ENCODE results near the gene DDX23.

- no peak for TF ChIP-seq REST (IDR thresholded peaks at IDR 0.05; ENCODE audit: low read depth, low read length)
- TF ChIP-seq NRF1 (IDR thresholded peaks at IDR 0.05; ENCODE audit: low read depth, low read length), result no peak
- no peak for TF ChIP-seq CTCF (IDR thresholded peaks at IDR 0.05)
- no peak for TF ChIP-seq YY1 (IDR thresholded peaks at IDR 0.05; ENCODE audit: low read depth)
- TF ChIP-seq USF1 (IDR thresholded peaks at IDR 0.05; ENCODE audit: borderline replicate concordance, low read depth), result no peak
- TF ChIP-seq MXI1 (IDR thresholded peaks at IDR 0.05; ENCODE audit: low read depth, low read length), result no peak
- TF ChIP-seq GABPA (IDR thresholded peaks at IDR 0.05; ENCODE audit: low read depth), result no peak
- no peak for TF ChIP-seq MAX (IDR thresholded peaks at IDR 0.05; ENCODE audit: low read depth)
- TF ChIP-seq CHD2 (IDR thresholded peaks at IDR 0.05; ENCODE audit: low read length, partially characterized antibody), result no peak
- no peak for TF ChIP-seq FOSL2 (IDR thresholded peaks at IDR 0.05; ENCODE audit: borderline replicate concordance, low read depth)
- TF ChIP-seq EZH2phosphoT487 (IDR thresholded peaks at IDR 0.05; ENCODE audit: borderline replicate concordance, low read depth), result no peak
- TF ChIP-seq RCOR1 (IDR thresholded peaks at IDR 0.05; ENCODE audit: low read length), result no peak
- TF ChIP-seq GATA2 (CRISPR knock-in tag; IDR thresholded peaks at IDR 0.05), result no peak
- TF ChIP-seq USF2 (IDR thresholded peaks at IDR 0.05; ENCODE audit: borderline replicate concordance, low read depth, low read length), result no peak
Observed at GRCh38 chr12:48889679-48890078, 37.7 kb upstream of the DDX23 start.

Measured in SK-N-SH (cell line).